ENCODE measurements around the gene KLHL26.

The KLHL26 gene

GRCh38 chr19:18616023-18616422 is 20.8 kb upstream of the KLHL26 start:
- Histone ChIP-seq H3K9me3 (replicated peaks; ENCODE audit: insufficient read depth, low read length) (no peaks in the 10 kb centered on the region), H4K20me1 (ENCODE audit: insufficient read depth, low read length) (no peaks in the 10 kb centered on the region), H3K9ac (ENCODE audit: low read length) (no peak overlapping the region), H2AFZ (ENCODE audit: low read length) (no peak overlapping the region), H3K4me3 (ENCODE audit: low read length) (no peak overlapping the region), H3K27me3 (replicated peaks; ENCODE audit: insufficient read depth, low read length) (peaks cover 75% of the 10 kb centered on the region), H3K4me1 (ENCODE audit: low read length) (no peaks in the 10 kb centered on the region), H3K79me2 (ENCODE audit: low read length) (no peaks in the 10 kb centered on the region), H3K9me2 (replicated peaks; ENCODE audit: insufficient read depth, low read length) (no peaks in the 10 kb centered on the region), H3K36me3 (replicated peaks; ENCODE audit: insufficient read depth, low read length) (no peaks in the 10 kb centered on the region), H3K4me2 (ENCODE audit: low read depth, low read length) (no peak overlapping the region), H3F3A (ENCODE audit: insufficient read depth, low read length) (no peaks in the 10 kb centered on the region), H3K27ac (ENCODE audit: low read length) (no peak overlapping the region)
- TF ChIP-seq, protein P1, sequence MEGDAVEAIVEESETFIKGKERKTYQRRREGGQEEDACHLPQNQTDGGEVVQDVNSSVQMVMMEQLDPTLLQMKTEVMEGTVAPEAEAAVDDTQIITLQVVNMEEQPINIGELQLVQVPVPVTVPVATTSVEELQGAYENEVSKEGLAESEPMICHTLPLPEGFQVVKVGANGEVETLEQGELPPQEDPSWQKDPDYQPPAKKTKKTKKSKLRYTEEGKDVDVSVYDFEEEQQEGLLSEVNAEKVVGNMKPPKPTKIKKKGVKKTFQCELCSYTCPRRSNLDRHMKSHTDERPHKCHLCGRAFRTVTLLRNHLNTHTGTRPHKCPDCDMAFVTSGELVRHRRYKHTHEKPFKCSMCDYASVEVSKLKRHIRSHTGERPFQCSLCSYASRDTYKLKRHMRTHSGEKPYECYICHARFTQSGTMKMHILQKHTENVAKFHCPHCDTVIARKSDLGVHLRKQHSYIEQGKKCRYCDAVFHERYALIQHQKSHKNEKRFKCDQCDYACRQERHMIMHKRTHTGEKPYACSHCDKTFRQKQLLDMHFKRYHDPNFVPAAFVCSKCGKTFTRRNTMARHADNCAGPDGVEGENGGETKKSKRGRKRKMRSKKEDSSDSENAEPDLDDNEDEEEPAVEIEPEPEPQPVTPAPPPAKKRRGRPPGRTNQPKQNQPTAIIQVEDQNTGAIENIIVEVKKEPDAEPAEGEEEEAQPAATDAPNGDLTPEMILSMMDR (IDR thresholded peaks at IDR 0.05; ENCODE audit: low read length): no peak
- TF ChIP-seq EZH2 (optimal IDR thresholded peaks at IDR 0.05; ENCODE audit: low read depth, low read length) (no peak), EZH2phosphoT487 (IDR thresholded peaks at IDR 0.05; ENCODE audit: low read length) (no peak)
- no peak for DNase-seq

DNA sequence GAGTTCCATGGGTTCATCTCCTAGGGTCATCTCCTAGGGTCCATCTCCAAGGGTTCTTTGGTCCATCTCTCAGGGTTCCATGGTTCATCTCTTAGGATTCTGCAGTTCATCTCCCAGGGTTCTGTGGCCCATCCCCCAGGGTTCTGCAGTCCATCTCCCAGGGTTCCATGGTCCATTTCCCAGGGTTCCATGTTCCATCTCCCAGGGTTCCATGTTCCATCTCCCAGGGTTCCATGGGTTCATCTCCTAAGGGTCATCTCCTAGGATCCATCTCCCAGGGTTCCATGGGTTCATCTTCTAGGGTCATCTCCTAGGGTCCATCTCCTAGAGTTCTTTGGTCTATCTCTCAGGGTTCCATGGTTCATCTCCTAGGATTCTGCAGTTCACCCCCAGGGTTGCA is 19.3 kb upstream of the KLHL26 start:
- no peak for TF ChIP-seq EZH2phosphoT487 (IDR thresholded peaks at IDR 0.05; ENCODE audit: low read length)
- TF ChIP-seq, protein P1 (IDR thresholded peaks at IDR 0.05; ENCODE audit: low read length): no peak
- no peak for TF ChIP-seq EZH2 (optimal IDR thresholded peaks at IDR 0.05; ENCODE audit: low read depth, low read length)
- H3K27me3 ChIP-seq (replicated peaks; ENCODE audit: insufficient read depth, low read length): peaks cover 61% of the 10 kb centered on the region
- H3K9me2 ChIP-seq (replicated peaks; ENCODE audit: insufficient read depth, low read length): no peaks in the 10 kb centered on the region

DNA sequence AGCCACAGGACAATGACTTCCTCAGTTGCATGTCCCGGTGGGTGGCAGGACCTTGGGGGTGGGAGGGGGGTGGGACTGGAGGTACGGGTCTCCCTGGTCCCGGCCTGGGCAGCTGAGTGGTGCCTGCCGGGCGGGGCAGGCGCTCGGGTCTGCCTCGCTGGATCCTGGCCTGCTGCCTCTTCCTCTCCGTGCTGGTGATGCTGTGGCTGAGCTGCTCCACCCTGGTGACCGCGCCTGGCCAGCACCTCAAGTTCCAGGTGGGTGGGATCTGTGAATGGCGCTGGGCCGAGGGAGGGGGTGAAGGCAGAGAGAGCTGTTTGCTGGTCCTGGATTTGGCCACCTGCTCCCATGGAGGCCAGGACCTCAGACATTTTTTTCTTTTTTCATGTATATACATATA is 18.6 kb upstream of the KLHL26 start:
- TF ChIP-seq EZH2 (optimal IDR thresholded peaks at IDR 0.05; ENCODE audit: low read depth, low read length): no peak
- TF ChIP-seq, protein P1 (IDR thresholded peaks at IDR 0.05; ENCODE audit: low read length): no peak
- no peak for TF ChIP-seq EZH2phosphoT487 (IDR thresholded peaks at IDR 0.05; ENCODE audit: low read length)
- no peak for DNase-seq
- H3K27ac ChIP-seq (ENCODE audit: low read length): no peak overlapping the region
- no peaks in the 10 kb centered on the region for H3F3A ChIP-seq (ENCODE audit: insufficient read depth, low read length)
- peaks cover 54% of the 10 kb centered on the region for H3K27me3 ChIP-seq (replicated peaks; ENCODE audit: insufficient read depth, low read length)
- H2AFZ ChIP-seq (ENCODE audit: low read length): no peak overlapping the region
- H3K4me1 ChIP-seq (ENCODE audit: low read length): no peaks in the 10 kb centered on the region
- no peak overlapping the region for H3K4me3 ChIP-seq (ENCODE audit: low read length)
- no peak overlapping the region for H3K9ac ChIP-seq (ENCODE audit: low read length)
- H3K4me2 ChIP-seq (ENCODE audit: low read depth, low read length): no peak overlapping the region
- H3K36me3 ChIP-seq (replicated peaks; ENCODE audit: insufficient read depth, low read length): no peaks in the 10 kb centered on the region
- no peaks in the 10 kb centered on the region for H3K9me3 ChIP-seq (replicated peaks; ENCODE audit: insufficient read depth, low read length)
- no peaks in the 10 kb centered on the region for H4K20me1 ChIP-seq (ENCODE audit: insufficient read depth, low read length)
- H3K79me2 ChIP-seq (ENCODE audit: low read length): no peaks in the 10 kb centered on the region
- no peaks in the 10 kb centered on the region for H3K9me2 ChIP-seq (replicated peaks; ENCODE audit: insufficient read depth, low read length)

More for the DNA sequence above, 19.3 kb upstream of the KLHL26 start:
- H3F3A ChIP-seq (ENCODE audit: insufficient read depth, low read length): no peaks in the 10 kb centered on the region
- no peak overlapping the region for H3K9ac ChIP-seq (ENCODE audit: low read length)
- H3K4me2 ChIP-seq (ENCODE audit: low read depth, low read length): no peak overlapping the region
- H3K36me3 ChIP-seq (replicated peaks; ENCODE audit: insufficient read depth, low read length): no peaks in the 10 kb centered on the region
- no peaks in the 10 kb centered on the region for H3K9me3 ChIP-seq (replicated peaks; ENCODE audit: insufficient read depth, low read length)
- no peaks in the 10 kb centered on the region for H3K79me2 ChIP-seq (ENCODE audit: low read length)
- no peaks in the 10 kb centered on the region for H4K20me1 ChIP-seq (ENCODE audit: insufficient read depth, low read length)
- no peak overlapping the region for H3K27ac ChIP-seq (ENCODE audit: low read length)
- H3K4me1 ChIP-seq (ENCODE audit: low read length): no peaks in the 10 kb centered on the region
- H3K4me3 ChIP-seq (ENCODE audit: low read length): no peak overlapping the region
- DNase-seq: no peak
- H2AFZ ChIP-seq (ENCODE audit: low read length): no peak overlapping the region

All from MM.1S (cell line).